H9 (cell line): ENCODE results near the gene CYTH4. TPM values are rescaled to one million over a fixed set of nuclear protein-coding genes. Genes with fewer than 3 reads are reported as not detected.

Experiments used
- DNase-seq: peaks from one replicate; pipeline ENCODE4 v3.0.0-alpha.2; 2017
- H2AFZ ChIP-seq: one replicate; pipeline ENCODE4 v1.6.1; 2013; ENCODE audit warnings: mild to moderate bottlenecking, low read length, control low read depth, moderate library complexity
- H2AK5ac ChIP-seq: 2 replicates; pipeline ENCODE4 v1.6.1; 2013; ENCODE audit warnings: low read length, control low read depth, mixed read lengths; ENCODE audit not compliant: insufficient read length
- H2BK120ac ChIP-seq: one replicate; pipeline ENCODE4 v1.6.1; 2013; ENCODE audit warnings: low read depth, mild to moderate bottlenecking, low read length, control low read depth, inconsistent platforms; ENCODE audit not compliant: poor library complexity, severe bottlenecking
- H2BK12ac ChIP-seq: 2 replicates; pipeline ENCODE4 v1.6.1; 2013; ENCODE audit warnings: low read length, control low read depth, mixed read lengths, low read depth; ENCODE audit not compliant: insufficient read length
- H2BK15ac ChIP-seq: 2 replicates; pipeline ENCODE4 v1.6.1; 2013; ENCODE audit warnings: low read depth, low read length, control low read depth
- H2BK20ac ChIP-seq: one replicate; pipeline ENCODE4 v1.6.1; 2013; ENCODE audit warnings: low read depth, mild to moderate bottlenecking, low read length, control low read depth, inconsistent platforms; ENCODE audit not compliant: poor library complexity, severe bottlenecking
- H2BK5ac ChIP-seq: 2 replicates; pipeline ENCODE4 v1.6.1; 2013; ENCODE audit warnings: low read length, control low read depth, mixed read lengths; ENCODE audit not compliant: insufficient read length
- H3K14ac ChIP-seq: 2 replicates; pipeline ENCODE4 v1.6.1; 2013; ENCODE audit warnings: low read length, control low read depth; ENCODE audit not compliant: insufficient read depth
- H3K18ac ChIP-seq: 2 replicates; pipeline ENCODE4 v1.6.1; 2013; ENCODE audit warnings: low read depth, mild to moderate bottlenecking, mixed read lengths, low read length, control low read depth; ENCODE audit not compliant: insufficient read length
- H3K23ac ChIP-seq: 2 replicates; pipeline ENCODE4 v1.6.1; 2013; ENCODE audit warnings: low read length, control low read depth, mixed read lengths, low read depth; ENCODE audit not compliant: insufficient read length
- H3K23me2 ChIP-seq: 2 replicates; pipeline ENCODE4 v1.6.1; 2013; ENCODE audit warnings: low read depth, mild to moderate bottlenecking, mixed read lengths, low read length, control low read depth; ENCODE audit not compliant: insufficient read length, poor library complexity, severe bottlenecking
- H3K27ac ChIP-seq: 2 replicates; pipeline ENCODE4 v1.5.1; 2013; ENCODE audit warnings: low read length, control low read depth, mixed read lengths, low read depth; ENCODE audit not compliant: insufficient read length
- H3K27me3 ChIP-seq: 2 replicates; pipeline ENCODE4 v1.6.1; 2013; ENCODE audit warnings: low read length, control low read depth, inconsistent platforms; ENCODE audit not compliant: insufficient read depth
- H3K4ac ChIP-seq: 2 replicates; pipeline ENCODE4 v1.6.1; 2013; ENCODE audit warnings: low read depth, mild to moderate bottlenecking, control low read depth, inconsistent platforms, low read length, moderate library complexity
- H3K4me1 ChIP-seq: 2 replicates; pipeline ENCODE4 v1.6.1; 2013; ENCODE audit warnings: low read length, control low read depth, inconsistent platforms; ENCODE audit not compliant: insufficient read depth
- H3K4me2 ChIP-seq: 2 replicates; pipeline ENCODE4 v1.6.1; 2013; ENCODE audit warnings: low read length, control low read depth, mixed read lengths; ENCODE audit not compliant: insufficient read length, insufficient read depth
- H3K56ac ChIP-seq: 2 replicates; pipeline ENCODE4 v1.6.1; 2013; ENCODE audit warnings: low read depth, mild to moderate bottlenecking, mixed read lengths, low read length, control low read depth; ENCODE audit not compliant: insufficient read length
- H3K79me1 ChIP-seq: 2 replicates; pipeline ENCODE4 v1.6.1; 2013; ENCODE audit warnings: low read depth, mild to moderate bottlenecking, moderate library complexity, low read length, control low read depth, inconsistent platforms; ENCODE audit not compliant: insufficient read depth, poor library complexity, severe bottlenecking
- H3K79me2 ChIP-seq: 2 replicates; pipeline ENCODE4 v1.6.1; 2013; ENCODE audit warnings: low read length, control low read depth, inconsistent platforms; ENCODE audit not compliant: insufficient read depth
- H3K9ac ChIP-seq: 2 replicates; pipeline ENCODE4 v1.6.1; 2013; ENCODE audit warnings: low read length, control low read depth, mixed read lengths; ENCODE audit not compliant: insufficient read length; ENCODE audit errors: extremely low read depth
- H3K9me3 ChIP-seq: one replicate; pipeline ENCODE4 v1.6.1; 2013; ENCODE audit warnings: low read depth, low read length, inconsistent platforms; ENCODE audit not compliant: control insufficient read depth
- H3T11ph ChIP-seq: one replicate; pipeline ENCODE4 v1.6.1; 2013; ENCODE audit warnings: mild to moderate bottlenecking, low read length, control low read depth, inconsistent platforms
- H4K20me1 ChIP-seq: one replicate; pipeline ENCODE4 v1.6.1; 2013; ENCODE audit not compliant: control insufficient read depth, insufficient read length, insufficient read depth
- H4K5ac ChIP-seq: 2 replicates; pipeline ENCODE4 v1.6.1; 2013; ENCODE audit warnings: low read depth, mild to moderate bottlenecking, mixed read lengths, low read length, control low read depth; ENCODE audit not compliant: insufficient read length
- H4K8ac ChIP-seq: replicated peaks from 2 replicates; pipeline ENCODE4 v1.6.1; 2013; ENCODE audit warnings: low read length, control low read depth, mixed read lengths, low read depth; ENCODE audit not compliant: insufficient read length
- H4K91ac ChIP-seq: 2 replicates; pipeline ENCODE4 v1.6.1; 2013; ENCODE audit warnings: low read depth, mild to moderate bottlenecking, moderate library complexity, mixed read lengths, low read length, control low read depth; ENCODE audit not compliant: insufficient read length
- H3K27ac Mint-ChIP-seq, 3 experiments: 2 replicates in 2 of 3; 3 replicates in 1 of 3; pipeline ENCODE4 v1.8.0; 2020 to 2021; ENCODE audit warnings: mixed read lengths in 3 of 3, mild to moderate bottlenecking in 1 of 3, moderate library complexity in 1 of 3
- H3K27me3 Mint-ChIP-seq: 2 replicates; pipeline ENCODE4 v1.8.0; 2021; ENCODE audit warnings: low read depth, mild to moderate bottlenecking, moderate library complexity, mixed read lengths
- H3K36me3 Mint-ChIP-seq, 3 experiments: 2 replicates in 2 of 3; 3 replicates in 1 of 3; pipeline ENCODE4 v1.8.0; 2020 to 2021; ENCODE audit warnings: low read depth in 3 of 3, mixed read lengths in 3 of 3; ENCODE audit not compliant: insufficient read depth in 1 of 3
- H3K4me1 Mint-ChIP-seq, 2 experiments: 2 replicates each; pipeline ENCODE4 v1.8.0; 2020; ENCODE audit warnings: mixed read lengths in 2 of 2
- H3K4me3 Mint-ChIP-seq, 2 experiments: 2 replicates in 1 of 2; 3 replicates in 1 of 2; pipeline ENCODE4 v1.8.0; 2020 to 2021; ENCODE audit warnings: mild to moderate bottlenecking in 2 of 2, mixed read lengths in 2 of 2, moderate library complexity in 1 of 2
- H3K9me3 Mint-ChIP-seq, 2 experiments: 2 replicates in 1 of 2; 3 replicates in 1 of 2; pipeline ENCODE4 v1.8.0; 2020; ENCODE audit warnings: mild to moderate bottlenecking in 2 of 2, mixed read lengths in 2 of 2, moderate library complexity in 1 of 2
- CTCF ChIP-seq: fragments of 200-600 bp; sonication (generic); conservative IDR thresholded peaks from 3 replicates; pipeline ENCODE4 v1.8.0; 2021; ENCODE audit warnings: antibody characterized with exemption, mild to moderate bottlenecking
- WGBS: extraction: QIAGEN DNeasy Blood & Tissue Kit; methylation state at CpG from one replicate; pipeline ENCODE4 v1.1.7; 2013; ENCODE audit warnings: missing lambda C conversion rate, low lambda C conversion rate, mixed read lengths; ENCODE audit not compliant: insufficient read length; ENCODE audit errors: extremely low coverage; 5-methylcytosine and 5-hydroxymethylcytosine counted together
- total RNA-seq: library from RNA; stranded (reverse); gene quantifications from 2 replicates; pipeline ENCODE4 v1.2.1, GENCODE V29; 2021

Gene CYTH4
- total RNA-seq, 1 experiment from 2014 or later: not detected

GRCh38 chr22:37260155-37260795 is 22.0 kb upstream of the CYTH4 start:
- no peak overlapping the region for H3K9ac ChIP-seq
- H3K27me3 ChIP-seq: no peaks in the 10 kb centered on the region
- H2BK5ac ChIP-seq: no peak overlapping the region
- H4K20me1 ChIP-seq: peaks cover 3% of the 10 kb centered on the region
- no peak overlapping the region for H3K14ac ChIP-seq
- no CpG with 5 or more reads among the region's 15 CpGs for WGBS
- no peak overlapping the region for H3K18ac ChIP-seq
- peak; percentile 18 for DNase-seq
- no peak overlapping the region for H3K56ac ChIP-seq
- H3K9me3 ChIP-seq: no peaks in the 10 kb centered on the region
- 0 out of 2 replicates have a peak, but pooled peaks cover 5% of the 10 kb centered on the region for H3K4me1 ChIP-seq
- no peak overlapping the region for H3K4me2 ChIP-seq
- H4K5ac ChIP-seq: no peak overlapping the region
- H2BK12ac ChIP-seq: no peak overlapping the region
- H3K23me2 ChIP-seq: no peaks in the 10 kb centered on the region
- H2AFZ ChIP-seq: no peak overlapping the region
- H3K27ac ChIP-seq: no peak overlapping the region
- no peak overlapping the region for H3K23ac ChIP-seq
- Mint-ChIP-seq H3K4me1 (peaks cover 18 to 39% of the 10 kb centered on the region in 2 experiments), H3K27me3 (peaks cover 63% of the 10 kb centered on the region), H3K27ac (no peak overlapping the region), H3K9me3 (peaks cover 18 to 22% of the 10 kb centered on the region in 2 experiments), H3K36me3 (peaks cover 2 to 12% (median 2%) of the 10 kb centered on the region in 3 experiments; a peak in 5 of 7 replicates), H3K4me3 (no peak overlapping the region)
- no peak overlapping the region for H3K4ac ChIP-seq
- no peaks in the 10 kb centered on the region for H3K79me2 ChIP-seq
- H4K8ac ChIP-seq: no peak overlapping the region
- no peak for TF ChIP-seq CTCF
- H3K79me1 ChIP-seq: no peaks in the 10 kb centered on the region
- no peak overlapping the region for H3T11ph ChIP-seq
- no peak overlapping the region for H2BK120ac ChIP-seq
- no peak overlapping the region for H2AK5ac ChIP-seq
- no peak overlapping the region for H4K91ac ChIP-seq
- no peak overlapping the region for H2BK15ac ChIP-seq
- no peak overlapping the region for H2BK20ac ChIP-seq
